ENCODE results near the gene PTPRG.
A peak's percentile ranks its signal among the peaks of the same experiment; 100 is the strongest.

Gene PTPRG

DNA sequence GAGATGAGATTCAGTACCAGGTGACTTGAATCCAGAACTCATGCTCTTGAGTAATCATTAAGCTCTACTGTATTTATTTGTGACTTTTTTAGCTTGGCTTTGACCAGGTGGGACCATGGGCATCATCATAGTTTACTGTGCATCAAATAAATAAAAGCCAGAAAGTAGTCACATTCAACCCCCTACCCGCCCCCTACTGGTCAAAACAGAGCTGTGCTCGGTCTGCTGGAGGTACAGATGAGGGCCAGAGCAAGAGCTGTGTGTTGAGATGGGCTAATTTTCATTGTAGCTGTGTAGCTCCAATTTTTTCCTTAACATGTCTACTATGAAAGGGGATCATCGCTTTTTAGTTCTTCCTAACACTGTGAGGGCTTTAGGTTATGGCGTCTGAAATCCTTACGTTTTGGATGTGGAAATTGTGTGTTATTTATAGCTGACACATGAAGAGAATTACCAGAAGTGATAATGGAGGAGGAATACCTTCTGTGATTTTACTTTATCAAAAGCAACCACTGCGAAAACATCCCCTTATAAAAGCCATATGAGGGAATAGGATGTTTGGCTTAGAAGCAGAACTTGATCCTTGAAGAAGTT is 375.1 kb downstream of the PTPRG start:
- H3K27me3 ChIP-seq (ENCODE audit: insufficient read depth, low read length, poor library complexity, severe bottlenecking) = no peaks in the 10 kb centered on the region
- no peak overlapping the region for H3K9ac ChIP-seq (ENCODE audit: low read depth, low read length, poor library complexity, severe bottlenecking)
- TF ChIP-seq, protein P1, sequence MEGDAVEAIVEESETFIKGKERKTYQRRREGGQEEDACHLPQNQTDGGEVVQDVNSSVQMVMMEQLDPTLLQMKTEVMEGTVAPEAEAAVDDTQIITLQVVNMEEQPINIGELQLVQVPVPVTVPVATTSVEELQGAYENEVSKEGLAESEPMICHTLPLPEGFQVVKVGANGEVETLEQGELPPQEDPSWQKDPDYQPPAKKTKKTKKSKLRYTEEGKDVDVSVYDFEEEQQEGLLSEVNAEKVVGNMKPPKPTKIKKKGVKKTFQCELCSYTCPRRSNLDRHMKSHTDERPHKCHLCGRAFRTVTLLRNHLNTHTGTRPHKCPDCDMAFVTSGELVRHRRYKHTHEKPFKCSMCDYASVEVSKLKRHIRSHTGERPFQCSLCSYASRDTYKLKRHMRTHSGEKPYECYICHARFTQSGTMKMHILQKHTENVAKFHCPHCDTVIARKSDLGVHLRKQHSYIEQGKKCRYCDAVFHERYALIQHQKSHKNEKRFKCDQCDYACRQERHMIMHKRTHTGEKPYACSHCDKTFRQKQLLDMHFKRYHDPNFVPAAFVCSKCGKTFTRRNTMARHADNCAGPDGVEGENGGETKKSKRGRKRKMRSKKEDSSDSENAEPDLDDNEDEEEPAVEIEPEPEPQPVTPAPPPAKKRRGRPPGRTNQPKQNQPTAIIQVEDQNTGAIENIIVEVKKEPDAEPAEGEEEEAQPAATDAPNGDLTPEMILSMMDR (conservative IDR thresholded peaks at IDR 0.05; ENCODE audit: low read length) = peak; percentile 93
- no peak for TF ChIP-seq EZH2phosphoT487 (IDR thresholded peaks at IDR 0.05; ENCODE audit: borderline replicate concordance)
- H3F3A ChIP-seq (ENCODE audit: low read depth) = no peaks in the 10 kb centered on the region
- H3K4me1 ChIP-seq (ENCODE audit: insufficient read depth, low read length, poor library complexity, severe bottlenecking) = peaks cover 9% of the 10 kb centered on the region
- H4K20me1 ChIP-seq (ENCODE audit: insufficient read depth, low read length, poor library complexity, severe bottlenecking) = no peaks in the 10 kb centered on the region
- no peak overlapping the region for H2AFZ ChIP-seq (ENCODE audit: low read length)
- H3K4me3 ChIP-seq (ENCODE audit: low read length, poor library complexity, severe bottlenecking) = no peak overlapping the region
- no peak overlapping the region for H3K4me2 ChIP-seq (ENCODE audit: low read depth, low read length, poor library complexity, severe bottlenecking)
- H3K9me2 ChIP-seq (replicated peaks; ENCODE audit: low read depth, low read length) = no peaks in the 10 kb centered on the region
- H3K9me3 ChIP-seq (ENCODE audit: insufficient read depth, low read depth, low read length) = no peaks in the 10 kb centered on the region
- no peaks in the 10 kb centered on the region for H3K36me3 ChIP-seq (ENCODE audit: insufficient read depth, low read length)
- no peaks in the 10 kb centered on the region for H3K79me2 ChIP-seq (ENCODE audit: insufficient read depth, low read length)

DNA sequence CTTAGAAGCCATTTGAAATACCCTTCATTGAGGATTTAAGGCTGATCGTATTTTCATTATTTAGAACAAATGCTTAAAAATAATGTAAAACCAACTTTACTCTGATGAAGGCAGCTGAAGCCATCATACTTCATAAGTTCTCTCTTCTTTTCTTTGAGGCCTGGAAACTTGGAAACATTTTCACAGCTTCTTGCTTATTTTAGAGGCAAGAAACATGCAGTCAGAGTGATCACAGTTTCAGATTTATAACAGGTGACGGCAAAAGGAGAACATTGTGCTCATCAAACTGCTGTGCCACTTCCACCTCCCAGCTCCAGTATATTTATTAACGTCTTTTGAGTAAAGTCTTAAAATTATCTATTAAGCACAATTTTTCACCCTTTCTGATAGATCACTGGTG is 376.1 kb downstream of the PTPRG start:
- Histone ChIP-seq H3K36me3 (ENCODE audit: insufficient read depth, low read length) (no peaks in the 10 kb centered on the region), H3K4me2 (ENCODE audit: low read depth, low read length, poor library complexity, severe bottlenecking) (no peak overlapping the region), H3F3A (ENCODE audit: low read depth) (no peaks in the 10 kb centered on the region), H3K4me1 (ENCODE audit: insufficient read depth, low read length, poor library complexity, severe bottlenecking) (peaks cover 9% of the 10 kb centered on the region), H3K4me3 (ENCODE audit: low read length, poor library complexity, severe bottlenecking) (no peak overlapping the region), H3K9me3 (ENCODE audit: insufficient read depth, low read depth, low read length) (peaks cover 5% of the 10 kb centered on the region; the same call in 1 of the 2 replicates), H3K9me2 (replicated peaks; ENCODE audit: low read depth, low read length) (no peaks in the 10 kb centered on the region), H4K20me1 (ENCODE audit: insufficient read depth, low read length, poor library complexity, severe bottlenecking) (no peaks in the 10 kb centered on the region), H3K79me2 (ENCODE audit: insufficient read depth, low read length) (no peaks in the 10 kb centered on the region), H3K27me3 (ENCODE audit: insufficient read depth, low read length, poor library complexity, severe bottlenecking) (no peaks in the 10 kb centered on the region), H2AFZ (ENCODE audit: low read length) (no peak overlapping the region), H3K9ac (ENCODE audit: low read depth, low read length, poor library complexity, severe bottlenecking) (no peak overlapping the region)
- TF ChIP-seq EZH2phosphoT487 (IDR thresholded peaks at IDR 0.05; ENCODE audit: borderline replicate concordance) = no peak
- TF ChIP-seq, protein P1 (conservative IDR thresholded peaks at IDR 0.05; ENCODE audit: low read length) = no peak

DNA sequence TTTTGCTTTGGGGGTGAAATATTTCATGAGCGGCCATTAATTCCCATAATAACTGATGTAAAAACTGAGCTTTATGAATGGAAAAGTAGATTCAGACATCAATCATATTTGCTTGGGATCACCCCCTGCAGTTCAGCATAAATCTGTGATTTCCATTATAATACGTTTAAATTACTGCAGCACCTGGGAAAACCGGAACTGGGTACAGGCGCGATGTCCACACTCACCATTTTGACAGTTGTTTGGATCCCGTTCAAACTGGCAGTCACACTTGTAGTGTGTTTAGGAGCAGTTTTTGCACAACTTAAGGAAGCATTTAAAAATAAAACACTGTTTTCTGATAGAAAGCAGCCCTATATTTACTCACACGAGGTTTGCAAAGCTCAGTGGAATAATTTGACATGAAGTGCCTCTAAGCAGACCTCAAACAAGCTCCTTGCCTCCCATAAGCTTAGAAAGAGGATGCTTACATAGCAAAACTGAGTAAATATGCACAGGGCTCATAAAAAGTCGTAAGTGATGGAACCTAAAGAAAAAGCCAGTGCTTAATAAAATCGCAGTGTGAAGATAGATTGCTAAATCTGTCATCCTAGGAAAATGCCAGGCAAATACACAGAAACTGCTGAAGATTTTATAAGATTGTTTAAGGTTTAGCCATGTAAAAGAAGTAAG is 377.6 kb downstream of the PTPRG start:
- H3K27me3 ChIP-seq (ENCODE audit: insufficient read depth, low read length, poor library complexity, severe bottlenecking) = no peaks in the 10 kb centered on the region
- H3K4me1 ChIP-seq (ENCODE audit: insufficient read depth, low read length, poor library complexity, severe bottlenecking) = peaks cover 5% of the 10 kb centered on the region
- H3K9me2 ChIP-seq (replicated peaks; ENCODE audit: low read depth, low read length) = no peaks in the 10 kb centered on the region
- H3K36me3 ChIP-seq (ENCODE audit: insufficient read depth, low read length) = no peaks in the 10 kb centered on the region
- no peaks in the 10 kb centered on the region for H3F3A ChIP-seq (ENCODE audit: low read depth)
- no peak overlapping the region for H3K4me2 ChIP-seq (ENCODE audit: low read depth, low read length, poor library complexity, severe bottlenecking)
- no peak for TF ChIP-seq EZH2phosphoT487 (IDR thresholded peaks at IDR 0.05; ENCODE audit: borderline replicate concordance)
- TF ChIP-seq, protein P1 (conservative IDR thresholded peaks at IDR 0.05; ENCODE audit: low read length) = no peak
- H3K4me3 ChIP-seq (ENCODE audit: low read length, poor library complexity, severe bottlenecking) = no peak overlapping the region
- no peak overlapping the region for H3K9ac ChIP-seq (ENCODE audit: low read depth, low read length, poor library complexity, severe bottlenecking)
- H4K20me1 ChIP-seq (ENCODE audit: insufficient read depth, low read length, poor library complexity, severe bottlenecking) = no peaks in the 10 kb centered on the region
- peaks cover 5% of the 10 kb centered on the region; the same call in 1 of the 2 replicates for H3K9me3 ChIP-seq (ENCODE audit: insufficient read depth, low read depth, low read length)
- H3K79me2 ChIP-seq (ENCODE audit: insufficient read depth, low read length) = no peaks in the 10 kb centered on the region
- no peak overlapping the region for H2AFZ ChIP-seq (ENCODE audit: low read length)

Data from Loucy (cell line).